Measurements from ENCODE around the gene SRD5A3.

- TF ChIP-seq CTCF (IDR thresholded peaks at IDR 0.05; ENCODE audit: borderline replicate concordance, extremely low read depth, low read length, poor library complexity, severe bottlenecking) (no peak), EZH2 (IDR thresholded peaks at IDR 0.05; ENCODE audit: borderline replicate concordance, low read depth, low read length, severe bottlenecking) (no peak)
Measured at GRCh38 chr4:55329012-55329411, 17.0 kb upstream of the SRD5A3 start.

Data from DND-41 (cell line).